Liver (tissue), 9 donors: ENCODE results near the gene RBM18. TPM values are rescaled to one million over a fixed set of nuclear protein-coding genes. Genes with fewer than 3 reads are reported as not detected.

Experiments used
- DNase-seq: peaks from one replicate; pipeline ENCODE4 v3.0.0-alpha.2; 2017; ENCODE audit warnings: low spot score
- H3K27ac ChIP-seq, 2 donors: one replicate each; pipeline ENCODE4 v1.7.0; 2013; ENCODE audit warnings: inconsistent platforms in 2 of 2, low read length in 2 of 2, control low read depth in 1 of 2, low read depth in 1 of 2, mild to moderate bottlenecking in 1 of 2
- H3K27me3 ChIP-seq, 4 donors: one replicate each; pipeline versions ENCODE4 v1.6.1 to v1.7.0; 2013; ENCODE audit warnings: low read length in 3 of 4, inconsistent platforms in 1 of 4, mild to moderate bottlenecking in 1 of 4, moderate library complexity in 1 of 4; ENCODE audit not compliant: control insufficient read depth in 4 of 4, insufficient read depth in 4 of 4
- H3K36me3 ChIP-seq, 4 donors: one replicate each; pipeline versions ENCODE4 v1.6.1 to v1.7.0; 2013; ENCODE audit warnings: low read length in 3 of 4, mild to moderate bottlenecking in 3 of 4, low read depth in 1 of 4, moderate library complexity in 1 of 4; ENCODE audit not compliant: control insufficient read depth in 4 of 4, insufficient read depth in 3 of 4
- H3K4me1 ChIP-seq, 4 donors: one replicate each; pipeline versions ENCODE4 v1.6.1 to v1.7.0; 2013; ENCODE audit warnings: low read length in 3 of 4, mild to moderate bottlenecking in 3 of 4, moderate library complexity in 1 of 4; ENCODE audit not compliant: control insufficient read depth in 4 of 4, insufficient read depth in 4 of 4
- H3K4me3 ChIP-seq, 3 donors: one replicate each; pipeline versions ENCODE4 v1.6.1 to v1.7.0; 2013; ENCODE audit warnings: low read length in 3 of 3, control low read depth in 1 of 3, low read depth in 1 of 3, mild to moderate bottlenecking in 1 of 3
- H3K9ac ChIP-seq, 2 donors: one replicate each; pipeline ENCODE4 v1.7.0; 2013; ENCODE audit warnings: low read length in 2 of 2, mild to moderate bottlenecking in 2 of 2, moderate library complexity in 2 of 2, control low read depth in 1 of 2, low read depth in 1 of 2
- H3K9me3 ChIP-seq, 4 donors: one replicate each; pipeline versions ENCODE4 v1.6.1 to v1.7.0; 2013; ENCODE audit warnings: low read length in 3 of 4; ENCODE audit not compliant: control insufficient read depth in 4 of 4
- CTCF ChIP-seq: fragments of 150-350 bp; IDR thresholded peaks from 2 replicates; pipeline ENCODE4 v1.5.1; 2017; ENCODE audit warnings: improper control_type of control experiment, low read depth, low read length; ENCODE audit not compliant: missing input control
- EGR1 ChIP-seq, 2 donors: IDR thresholded peaks; 2 replicates each; pipeline ENCODE4 v1.6.1; 2016 to 2018; ENCODE audit warnings: antibody characterized with exemption in 2 of 2, low read depth in 2 of 2
- FOXA1 ChIP-seq: IDR thresholded peaks from 2 replicates; pipeline ENCODE4 v1.6.1; 2016; ENCODE audit warnings: antibody characterized with exemption
- FOXA2 ChIP-seq: IDR thresholded peaks from 2 replicates; pipeline ENCODE4 v1.6.1; 2016; ENCODE audit warnings: antibody characterized with exemption
- GABPA ChIP-seq, 2 donors: IDR thresholded peaks in 1 of 2; conservative IDR thresholded peaks in 1 of 2; 2 replicates each; pipeline ENCODE4 v1.6.1; 2016; ENCODE audit warnings: antibody characterized with exemption in 2 of 2, mild to moderate bottlenecking in 1 of 2, moderate library complexity in 1 of 2
- HNF4A ChIP-seq, 2 donors: conservative IDR thresholded peaks; 2 replicates each; pipeline ENCODE4 v1.6.1; 2016; ENCODE audit warnings: antibody characterized with exemption in 2 of 2, mild to moderate bottlenecking in 2 of 2
- HNF4G ChIP-seq: IDR thresholded peaks from 2 replicates; pipeline ENCODE4 v1.6.1; 2016; ENCODE audit warnings: antibody characterized with exemption
- JUND ChIP-seq, 2 donors: IDR thresholded peaks; 2 replicates each; pipeline ENCODE4 v1.6.1; 2016; ENCODE audit warnings: antibody characterized with exemption in 2 of 2
- NR2F2 ChIP-seq: IDR thresholded peaks from 2 replicates; pipeline ENCODE4 v1.6.1; 2016; ENCODE audit warnings: antibody characterized with exemption
- RAD21 ChIP-seq, 2 donors: IDR thresholded peaks; 2 replicates each; pipeline ENCODE4 v1.6.1; 2016; ENCODE audit warnings: antibody characterized with exemption in 2 of 2, mild to moderate bottlenecking in 2 of 2
- REST ChIP-seq: IDR thresholded peaks from 2 replicates; pipeline ENCODE4 v1.6.1; 2016; ENCODE audit warnings: antibody characterized with exemption, mild to moderate bottlenecking
- RXRA ChIP-seq, 2 donors: IDR thresholded peaks; 2 replicates each; pipeline ENCODE4 v1.6.1; 2017 to 2018; ENCODE audit warnings: antibody characterized with exemption in 2 of 2, mild to moderate bottlenecking in 1 of 2
- SP1 ChIP-seq: IDR thresholded peaks from 2 replicates; pipeline ENCODE4 v1.6.1; 2018; ENCODE audit warnings: antibody characterized with exemption, mild to moderate bottlenecking
- TAF1 ChIP-seq: conservative IDR thresholded peaks from 2 replicates; pipeline ENCODE4 v1.6.1; 2016; ENCODE audit warnings: antibody characterized with exemption, mild to moderate bottlenecking
- YY1 ChIP-seq: IDR thresholded peaks from 2 replicates; pipeline ENCODE4 v1.6.1; 2016; ENCODE audit warnings: antibody characterized with exemption, mild to moderate bottlenecking
- WGBS: extraction: QIAGEN DNeasy Blood & Tissue Kit; methylation state at CpG from one replicate; pipeline ENCODE4 v1.1.7; 2013; 5-methylcytosine and 5-hydroxymethylcytosine counted together
- polyA plus RNA-seq, 2 donors: library from polyadenylated mRNA; stranded (reverse) in 1 of 2; unstranded in 1 of 2; fragments of 200-250 nt in 1 of 2; fragments of >200 nt in 1 of 2; fragmentation: Nextera tagmentation in 1 of 2; extraction: Ambion mirVana in 1 of 2; gene quantifications; one replicate each; pipeline versions ENCODE4 v1.2.1 to v1.2.3, GENCODE V29; 2013 to 2015
- total RNA-seq, 2 donors: library from RNA; depleted of rRNA; stranded (reverse); fragments of >200 nt; gene quantifications; one replicate each; pipeline ENCODE4 v1.2.3, GENCODE V29; 2014
- TF ChIP-seq, protein P1 (sequence below): IDR thresholded peaks from 2 replicates; pipeline ENCODE4 v1.6.1; 2016; ENCODE audit warnings: antibody characterized with exemption
- TF ChIP-seq, protein P2 (sequence below): IDR thresholded peaks from 2 replicates; pipeline ENCODE4 v1.6.1; 2016; ENCODE audit warnings: antibody characterized with exemption
- TF ChIP-seq, protein P3 (sequence below): IDR thresholded peaks from 2 replicates; pipeline ENCODE4 v1.6.1; 2016; ENCODE audit warnings: antibody characterized with exemption
- donor health status: healthy.
- donor health status: healthy.
- donor health status: healthy.
- donor health status: healthy.
- donor health status: healthy.

Gene RBM18
- total and polyA plus RNA-seq, 4 donors: 3.4 to 7.7 (median 5.5) TPM

GRCh38 chr9:122234022-122234748, 30.5 kb downstream of the RBM18 start:
- TF ChIP-seq RAD21 (IDR thresholded peaks at IDR 0.05) (no peak), NR2F2 (no peak), HNF4G (no peak), HNF4A (conservative IDR thresholded peaks at IDR 0.05) (no peak), EGR1 (IDR thresholded peaks at IDR 0.05; ENCODE audit: low read depth in 2 of 2) (no peak), GABPA (IDR thresholded peaks at IDR 0.05 in 1 of 2, conservative IDR thresholded peaks at IDR 0.05 in 1 of 2) (no peak), FOXA1 (no peak), SP1 (no peak), JUND (IDR thresholded peaks at IDR 0.05) (no peak), FOXA2 (no peak), REST (no peak), CTCF (no peak), YY1 (no peak), RXRA (IDR thresholded peaks at IDR 0.05) (no peak), TAF1 (no peak)
- TF ChIP-seq, protein P1, sequence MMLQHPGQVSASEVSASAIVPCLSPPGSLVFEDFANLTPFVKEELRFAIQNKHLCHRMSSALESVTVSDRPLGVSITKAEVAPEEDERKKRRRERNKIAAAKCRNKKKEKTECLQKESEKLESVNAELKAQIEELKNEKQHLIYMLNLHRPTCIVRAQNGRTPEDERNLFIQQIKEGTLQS: no peak
- TF ChIP-seq, protein P2, sequence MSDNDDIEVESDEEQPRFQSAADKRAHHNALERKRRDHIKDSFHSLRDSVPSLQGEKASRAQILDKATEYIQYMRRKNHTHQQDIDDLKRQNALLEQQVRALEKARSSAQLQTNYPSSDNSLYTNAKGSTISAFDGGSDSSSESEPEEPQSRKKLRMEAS: no peak
- TF ChIP-seq, protein P3, sequence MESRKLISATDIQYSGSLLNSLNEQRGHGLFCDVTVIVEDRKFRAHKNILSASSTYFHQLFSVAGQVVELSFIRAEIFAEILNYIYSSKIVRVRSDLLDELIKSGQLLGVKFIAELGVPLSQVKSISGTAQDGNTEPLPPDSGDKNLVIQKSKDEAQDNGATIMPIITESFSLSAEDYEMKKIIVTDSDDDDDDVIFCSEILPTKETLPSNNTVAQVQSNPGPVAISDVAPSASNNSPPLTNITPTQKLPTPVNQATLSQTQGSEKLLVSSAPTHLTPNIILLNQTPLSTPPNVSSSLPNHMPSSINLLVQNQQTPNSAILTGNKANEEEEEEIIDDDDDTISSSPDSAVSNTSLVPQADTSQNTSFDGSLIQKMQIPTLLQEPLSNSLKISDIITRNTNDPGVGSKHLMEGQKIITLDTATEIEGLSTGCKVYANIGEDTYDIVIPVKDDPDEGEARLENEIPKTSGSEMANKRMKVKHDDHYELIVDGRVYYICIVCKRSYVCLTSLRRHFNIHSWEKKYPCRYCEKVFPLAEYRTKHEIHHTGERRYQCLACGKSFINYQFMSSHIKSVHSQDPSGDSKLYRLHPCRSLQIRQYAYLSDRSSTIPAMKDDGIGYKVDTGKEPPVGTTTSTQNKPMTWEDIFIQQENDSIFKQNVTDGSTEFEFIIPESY: no peak
- Histone ChIP-seq H3K4me1 (peaks cover 0 to 1% (median 0%) of the 10 kb centered on the region in 4 donors), H3K4me3 (no peak overlapping the region), H3K9me3 (no peaks in the 10 kb centered on the region), H3K27me3 (peaks cover 2 to 26% (median 3%) of the 10 kb centered on the region in 4 donors), H3K9ac (no peak overlapping the region), H3K27ac (no peak overlapping the region), H3K36me3 (peaks cover 0 to 4% (median under 1%) of the 10 kb centered on the region in 4 donors)
- 81% methylated on average over 7 of the region's 7 CpGs for WGBS
- no peak for DNase-seq
